Activated CD4-positive, alpha-beta T cell treated with anti-CD3 and anti-CD28 coated beads for 48 hours (primary cell): ENCODE results near the gene ANKIB1.
"Not testable (repeated sequence)": the region's sequence is repeated elsewhere in the genome, so short reads cannot be mapped to it uniquely, and the experiment has no call there.

ENCODE experiments used
- DNase-seq: peaks from one replicate; pipeline ENCODE4 v3.0.0-alpha.2; 2020

The ANKIB1 gene

GRCh38 chr7:92331508-92331907, 85.7 kb downstream of the ANKIB1 start:
- DNase-seq, result no peak

- DNase-seq, result no peak
Observed at GRCh38 chr7:92332782-92333181, 87.0 kb downstream of the ANKIB1 start.

- DNase-seq, result no peak
Observed at GRCh38 chr7:92333866-92334265, 88.1 kb downstream of the ANKIB1 start.

GRCh38 chr7:92335574-92335973, 89.8 kb downstream of the ANKIB1 start:
- no peak for DNase-seq

- no peak for DNase-seq
Observed at GRCh38 chr7:92336662-92337340, 91.0 kb downstream of the ANKIB1 start.

- DNase-seq, result no peak
Observed at GRCh38 chr7:92340016-92340415, 94.2 kb downstream of the ANKIB1 start.

- no peak for DNase-seq
Observed at GRCh38 chr7:92343714-92344113, 97.9 kb downstream of the ANKIB1 start.

- no peak for DNase-seq
Observed at GRCh38 chr7:92352009-92352408, 106.2 kb downstream of the ANKIB1 start.

GRCh38 chr7:92354214-92354613, 108.4 kb downstream of the ANKIB1 start:
- no peak for DNase-seq

GRCh38 chr7:92356406-92356805, 110.6 kb downstream of the ANKIB1 start:
- no peak for DNase-seq

- no peak for DNase-seq
Observed at GRCh38 chr7:92357260-92357659, 111.5 kb downstream of the ANKIB1 start.

GRCh38 chr7:92359179-92359578, 113.4 kb downstream of the ANKIB1 start:
- not testable (repeated sequence) for DNase-seq

GRCh38 chr7:92359801-92360200, 114.0 kb downstream of the ANKIB1 start:
- DNase-seq, result no peak

- no peak for DNase-seq
Observed at GRCh38 chr7:92360387-92360786, 114.6 kb downstream of the ANKIB1 start.

- no peak for DNase-seq
Observed at GRCh38 chr7:92362131-92362530, 116.4 kb downstream of the ANKIB1 start.

GRCh38 chr7:92366730-92367129, 121.0 kb downstream of the ANKIB1 start:
- no peak for DNase-seq

GRCh38 chr7:92368741-92369140, 123.0 kb downstream of the ANKIB1 start:
- no peak for DNase-seq

- DNase-seq, result no peak
Observed at GRCh38 chr7:92375013-92375412, 129.2 kb downstream of the ANKIB1 start.

GRCh38 chr7:92391071-92391470, 145.3 kb downstream of the ANKIB1 start:
- DNase-seq, result no peak

GRCh38 chr7:92397542-92397941, 151.8 kb downstream of the ANKIB1 start:
- DNase-seq, result no peak

- no peak for DNase-seq
Observed at GRCh38 chr7:92400013-92400412, 154.2 kb downstream of the ANKIB1 start.

GRCh38 chr7:92402920-92403759, 157.4 kb downstream of the ANKIB1 start:
- DNase-seq, result no peak

- no peak for DNase-seq
Observed at GRCh38 chr7:92403760-92404074, 157.9 kb downstream of the ANKIB1 start.

GRCh38 chr7:92404170-92404614, 158.4 kb downstream of the ANKIB1 start:
- peak; percentile 64 for DNase-seq

GRCh38 chr7:92409357-92409756, 163.6 kb downstream of the ANKIB1 start:
- DNase-seq, result no peak
